ENCODE measurements around the gene WDR86. TPM values are rescaled to one million over a fixed set of nuclear protein-coding genes. Genes with fewer than 3 reads are reported as not detected.

WDR86 gene
- total RNA-seq, 1 experiment from 2014 or later: 0.86 TPM

DNA sequence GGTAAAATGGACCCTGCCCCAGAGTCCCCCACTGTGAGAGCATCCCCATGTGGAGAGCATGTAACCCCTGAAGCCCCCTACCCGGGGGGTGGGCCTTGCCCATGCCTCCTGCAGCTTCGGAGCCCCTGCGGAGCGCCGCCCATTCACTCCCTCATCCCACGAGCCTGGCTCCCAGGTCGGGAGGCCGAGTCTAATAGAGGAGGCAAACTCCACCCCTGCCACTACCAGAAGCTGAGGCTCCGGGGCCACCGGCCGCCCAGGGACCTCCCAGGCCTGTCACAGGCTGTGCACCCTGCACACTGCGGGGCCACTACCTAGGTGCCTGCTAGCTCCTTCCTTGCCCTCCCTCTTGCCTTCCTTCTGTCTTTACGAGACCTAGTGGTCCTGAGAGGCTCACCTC lies 17.4 kb downstream of the WDR86 start:
- POLR2A ChIA-PET (ENCODE audit: low non-redundant PET): no interaction called here
- DNase-seq (ENCODE audit: low spot score): no peak
- H3K27ac ChIP-seq (ENCODE audit: low read depth, low read length, poor library complexity, severe bottlenecking): no peak overlapping the region
- BruUV-seq (replicated peaks): no TSS peak
- intact Hi-C loops (cut with micrococcal nuclease; ENCODE audit: unreplicated experiment): no loop called here
- H3K4me1 ChIP-seq (ENCODE audit: insufficient read depth, low read length, poor library complexity, severe bottlenecking): no peaks in the 10 kb centered on the region
- H3K27me3 ChIP-seq (replicated peaks; ENCODE audit: insufficient read depth, low read depth, low read length, poor library complexity): no peaks in the 10 kb centered on the region
- CTCF ChIA-PET: no interaction called here
- no peak overlapping the region for H3K4me3 ChIP-seq (ENCODE audit: low read depth, low read length, poor library complexity, severe bottlenecking)
- TF ChIP-seq, protein P1, sequence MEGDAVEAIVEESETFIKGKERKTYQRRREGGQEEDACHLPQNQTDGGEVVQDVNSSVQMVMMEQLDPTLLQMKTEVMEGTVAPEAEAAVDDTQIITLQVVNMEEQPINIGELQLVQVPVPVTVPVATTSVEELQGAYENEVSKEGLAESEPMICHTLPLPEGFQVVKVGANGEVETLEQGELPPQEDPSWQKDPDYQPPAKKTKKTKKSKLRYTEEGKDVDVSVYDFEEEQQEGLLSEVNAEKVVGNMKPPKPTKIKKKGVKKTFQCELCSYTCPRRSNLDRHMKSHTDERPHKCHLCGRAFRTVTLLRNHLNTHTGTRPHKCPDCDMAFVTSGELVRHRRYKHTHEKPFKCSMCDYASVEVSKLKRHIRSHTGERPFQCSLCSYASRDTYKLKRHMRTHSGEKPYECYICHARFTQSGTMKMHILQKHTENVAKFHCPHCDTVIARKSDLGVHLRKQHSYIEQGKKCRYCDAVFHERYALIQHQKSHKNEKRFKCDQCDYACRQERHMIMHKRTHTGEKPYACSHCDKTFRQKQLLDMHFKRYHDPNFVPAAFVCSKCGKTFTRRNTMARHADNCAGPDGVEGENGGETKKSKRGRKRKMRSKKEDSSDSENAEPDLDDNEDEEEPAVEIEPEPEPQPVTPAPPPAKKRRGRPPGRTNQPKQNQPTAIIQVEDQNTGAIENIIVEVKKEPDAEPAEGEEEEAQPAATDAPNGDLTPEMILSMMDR (conservative IDR thresholded peaks at IDR 0.05; ENCODE audit: low read depth, low read length): no peak
- TF ChIP-seq EZH2 (IDR thresholded peaks at IDR 0.05; ENCODE audit: borderline replicate concordance, low read depth, low read length, poor library complexity, severe bottlenecking): no peak
- H3K9me3 ChIP-seq (ENCODE audit: low read depth, low read length, poor library complexity, severe bottlenecking): no peaks in the 10 kb centered on the region
- no peaks in the 10 kb centered on the region for H3K36me3 ChIP-seq (ENCODE audit: insufficient read depth, low read length, poor library complexity, severe bottlenecking)

DNA sequence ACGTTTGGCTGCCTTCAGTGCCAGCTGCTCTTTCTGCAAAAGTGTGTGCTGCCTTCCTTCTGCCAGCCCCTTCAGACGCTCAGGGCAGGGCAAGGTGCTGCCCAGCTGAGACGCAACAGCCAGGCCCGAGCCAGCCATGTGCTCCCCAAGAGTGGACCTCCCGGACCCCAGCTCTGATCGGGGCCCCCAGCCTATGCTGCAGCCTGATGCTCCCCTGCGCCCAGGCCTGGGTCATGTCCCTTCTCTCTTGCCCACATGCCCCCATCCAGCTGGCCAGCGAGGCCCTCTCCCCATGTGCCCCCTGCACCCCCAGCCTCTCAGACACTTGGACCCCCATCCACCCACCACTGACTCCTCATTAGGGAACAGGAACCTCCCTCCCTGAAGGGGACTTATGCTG lies 17.8 kb downstream of the WDR86 start:
- ChIA-PET CTCF (no interaction called here), POLR2A (ENCODE audit: low non-redundant PET) (no interaction called here)
- intact Hi-C loops (cut with micrococcal nuclease; ENCODE audit: unreplicated experiment): no loop called here
- no peak overlapping the region for H3K27ac ChIP-seq (ENCODE audit: low read depth, low read length, poor library complexity, severe bottlenecking)
- DNase-seq (ENCODE audit: low spot score): no peak
- no peaks in the 10 kb centered on the region for H3K27me3 ChIP-seq (replicated peaks; ENCODE audit: insufficient read depth, low read depth, low read length, poor library complexity)
- no peaks in the 10 kb centered on the region for H3K36me3 ChIP-seq (ENCODE audit: insufficient read depth, low read length, poor library complexity, severe bottlenecking)
- H3K4me3 ChIP-seq (ENCODE audit: low read depth, low read length, poor library complexity, severe bottlenecking): no peak overlapping the region
- no peak for TF ChIP-seq EZH2 (IDR thresholded peaks at IDR 0.05; ENCODE audit: borderline replicate concordance, low read depth, low read length, poor library complexity, severe bottlenecking)
- TF ChIP-seq, protein P1 (conservative IDR thresholded peaks at IDR 0.05; ENCODE audit: low read depth, low read length): no peak
- H3K4me1 ChIP-seq (ENCODE audit: insufficient read depth, low read length, poor library complexity, severe bottlenecking): no peaks in the 10 kb centered on the region
- no TSS peak for BruUV-seq (replicated peaks)
- no peaks in the 10 kb centered on the region for H3K9me3 ChIP-seq (ENCODE audit: low read depth, low read length, poor library complexity, severe bottlenecking)

GRCh38 chr7:151391358-151391730 lies 18.5 kb downstream of the WDR86 start:
- no peak for DNase-seq (ENCODE audit: low spot score)
- no TSS peak for BruUV-seq (replicated peaks)
- ChIA-PET POLR2A (ENCODE audit: low non-redundant PET) (no interaction called here), CTCF (no interaction called here)
- intact Hi-C loops (cut with micrococcal nuclease; ENCODE audit: unreplicated experiment): no loop called here
- TF ChIP-seq, protein P1 (conservative IDR thresholded peaks at IDR 0.05; ENCODE audit: low read depth, low read length): no peak
- no peak for TF ChIP-seq EZH2 (IDR thresholded peaks at IDR 0.05; ENCODE audit: borderline replicate concordance, low read depth, low read length, poor library complexity, severe bottlenecking)
- Histone ChIP-seq H3K4me1 (ENCODE audit: insufficient read depth, low read length, poor library complexity, severe bottlenecking) (no peaks in the 10 kb centered on the region), H3K4me3 (ENCODE audit: low read depth, low read length, poor library complexity, severe bottlenecking) (no peak overlapping the region), H3K36me3 (ENCODE audit: insufficient read depth, low read length, poor library complexity, severe bottlenecking) (no peaks in the 10 kb centered on the region), H3K27me3 (replicated peaks; ENCODE audit: insufficient read depth, low read depth, low read length, poor library complexity) (no peaks in the 10 kb centered on the region), H3K27ac (ENCODE audit: low read depth, low read length, poor library complexity, severe bottlenecking) (no peak overlapping the region), H3K9me3 (ENCODE audit: low read depth, low read length, poor library complexity, severe bottlenecking) (no peaks in the 10 kb centered on the region)

All from A673 (cell line).